Measurements from ENCODE around the gene NCAPG2. TPM values are rescaled to one million over a fixed set of nuclear protein-coding genes. Genes with fewer than 3 reads are reported as not detected.

NCAPG2 gene, protein sequence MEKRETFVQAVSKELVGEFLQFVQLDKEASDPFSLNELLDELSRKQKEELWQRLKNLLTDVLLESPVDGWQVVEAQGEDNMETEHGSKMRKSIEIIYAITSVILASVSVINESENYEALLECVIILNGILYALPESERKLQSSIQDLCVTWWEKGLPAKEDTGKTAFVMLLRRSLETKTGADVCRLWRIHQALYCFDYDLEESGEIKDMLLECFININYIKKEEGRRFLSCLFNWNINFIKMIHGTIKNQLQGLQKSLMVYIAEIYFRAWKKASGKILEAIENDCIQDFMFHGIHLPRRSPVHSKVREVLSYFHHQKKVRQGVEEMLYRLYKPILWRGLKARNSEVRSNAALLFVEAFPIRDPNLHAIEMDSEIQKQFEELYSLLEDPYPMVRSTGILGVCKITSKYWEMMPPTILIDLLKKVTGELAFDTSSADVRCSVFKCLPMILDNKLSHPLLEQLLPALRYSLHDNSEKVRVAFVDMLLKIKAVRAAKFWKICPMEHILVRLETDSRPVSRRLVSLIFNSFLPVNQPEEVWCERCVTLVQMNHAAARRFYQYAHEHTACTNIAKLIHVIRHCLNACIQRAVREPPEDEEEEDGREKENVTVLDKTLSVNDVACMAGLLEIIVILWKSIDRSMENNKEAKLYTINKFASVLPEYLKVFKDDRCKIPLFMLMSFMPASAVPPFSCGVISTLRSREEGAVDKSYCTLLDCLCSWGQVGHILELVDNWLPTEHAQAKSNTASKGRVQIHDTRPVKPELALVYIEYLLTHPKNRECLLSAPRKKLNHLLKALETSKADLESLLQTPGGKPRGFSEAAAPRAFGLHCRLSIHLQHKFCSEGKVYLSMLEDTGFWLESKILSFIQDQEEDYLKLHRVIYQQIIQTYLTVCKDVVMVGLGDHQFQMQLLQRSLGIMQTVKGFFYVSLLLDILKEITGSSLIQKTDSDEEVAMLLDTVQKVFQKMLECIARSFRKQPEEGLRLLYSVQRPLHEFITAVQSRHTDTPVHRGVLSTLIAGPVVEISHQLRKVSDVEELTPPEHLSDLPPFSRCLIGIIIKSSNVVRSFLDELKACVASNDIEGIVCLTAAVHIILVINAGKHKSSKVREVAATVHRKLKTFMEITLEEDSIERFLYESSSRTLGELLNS
- 30.9 to 41.6 TPM (median 37.8 TPM) in 5 replicates for total RNA-seq (2022; extraction: Qiagen RNA extraction; ENCODE audit: low read depth)

DNA sequence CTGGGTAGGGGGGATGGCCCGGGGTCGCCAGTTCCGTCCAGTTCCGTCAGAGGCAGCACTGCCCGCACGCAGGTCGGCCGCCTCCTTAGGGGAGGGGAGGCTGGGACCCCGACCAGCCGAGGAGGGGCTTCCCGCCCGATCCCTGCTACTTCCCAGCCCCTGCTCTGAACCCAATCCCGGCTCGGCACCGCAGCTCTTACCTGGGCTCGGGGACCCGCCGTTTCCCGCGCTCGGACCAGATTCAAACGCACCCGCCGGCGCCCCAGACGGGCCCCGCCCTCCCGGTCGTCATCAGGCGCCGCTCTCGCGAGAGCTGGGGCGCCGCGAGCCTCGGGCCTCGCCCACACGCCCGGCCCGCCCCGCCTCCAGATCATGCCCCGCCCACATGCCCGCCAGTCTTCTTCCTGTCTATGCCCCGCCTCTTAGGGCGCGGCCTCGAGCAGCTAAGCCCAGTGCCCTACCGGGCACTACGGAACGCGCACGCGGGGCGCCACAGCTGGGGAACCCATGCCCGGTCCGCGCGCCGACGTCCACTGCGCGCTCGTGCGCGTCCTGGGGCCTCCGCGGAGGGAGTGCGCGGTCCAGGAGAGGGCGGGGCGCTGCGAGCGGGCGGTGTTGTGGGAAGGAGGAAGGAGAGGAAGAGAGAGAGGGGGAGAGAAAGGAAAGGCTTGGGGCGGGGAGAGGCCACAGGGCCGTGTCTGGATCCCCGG is at the start of gene NCAPG2:
NCAPG2 (minus strand) TSS at position 281 of the 710 bp plus-strand sequence. CDS start 2,905 bp downstream, outside the sequence.

DNA sequence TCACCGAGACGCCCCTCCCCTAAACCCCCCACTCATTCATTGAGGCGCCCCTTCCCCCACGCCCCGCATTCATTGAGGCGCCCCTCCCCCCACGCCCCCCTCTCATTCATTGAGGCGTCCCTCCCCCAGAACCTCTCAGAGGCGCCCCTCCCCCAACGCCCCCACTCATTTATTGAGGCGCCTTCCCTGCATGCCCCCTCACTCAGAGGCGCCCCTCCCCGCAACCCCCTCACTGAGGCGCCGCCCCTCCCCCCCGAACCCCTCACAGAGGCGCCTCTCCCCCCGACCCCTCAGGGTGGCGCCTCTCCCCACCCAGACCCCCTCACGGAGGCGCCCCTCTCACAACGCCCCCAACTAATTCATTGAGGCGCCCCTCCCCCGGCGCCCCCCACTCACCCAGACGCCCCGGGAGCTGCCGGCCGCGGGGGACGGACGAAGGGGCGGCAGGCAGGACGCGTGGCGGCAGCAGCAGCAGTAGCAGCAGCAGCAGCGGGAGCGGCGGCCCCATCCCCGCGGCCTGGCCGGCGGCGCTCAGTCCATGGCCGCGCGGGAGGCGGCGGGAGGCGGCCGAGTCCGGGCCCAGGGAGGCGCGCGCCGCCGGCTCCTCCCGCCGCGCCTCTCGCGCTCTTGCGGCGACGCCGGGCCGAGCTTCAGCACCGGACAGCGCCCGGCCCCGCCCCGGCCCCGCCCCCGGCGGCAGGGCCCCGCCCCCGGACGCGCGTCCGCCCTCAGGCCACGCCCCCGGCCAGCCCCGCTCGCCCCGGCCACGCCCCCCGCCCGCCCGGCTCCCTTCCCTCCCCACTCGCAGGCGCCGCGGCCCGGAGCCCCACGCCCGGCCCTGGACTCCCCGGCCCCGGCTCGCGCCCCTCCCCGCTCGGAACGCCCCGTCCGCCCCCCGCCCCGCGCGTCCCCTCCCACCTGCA is 117.2 kb downstream of the NCAPG2 start, which contains the start of gene PTPRN2:
PTPRN2 (minus strand) TSS at position 662 of the 923 bp plus-strand sequence.

Other genes starting within 250 kb of the NCAPG2 start
- gene PTPRN2, start 117.0 kb downstream of the NCAPG2 start, total RNA-seq (2022; extraction: Qiagen RNA extraction; ENCODE audit: low read depth) = 0.48 to 1.1 TPM (median 0.84 TPM) in 5 replicates
- 72.9 to 94.3 TPM (median 88.0 TPM) in 5 replicates for gene ESYT2, start 124.7 kb upstream of the NCAPG2 start, total RNA-seq (2022; extraction: Qiagen RNA extraction; ENCODE audit: low read depth)
- 9.8 to 15.9 TPM (median 11.2 TPM) in 5 replicates for gene DYNC2I1, start 151.8 kb upstream of the NCAPG2 start, total RNA-seq (2022; extraction: Qiagen RNA extraction; ENCODE audit: low read depth)

Data from A549 treated with GW870086 at 1 μM for 4 hours (cell line).